ENCODE measurements around the gene MCUB. TPM values are rescaled to one million over a fixed set of nuclear protein-coding genes. Genes with fewer than 3 reads are reported as not detected.

MCUB gene
- total and polyA plus RNA-seq, 9 of the 15 experiments (the other 6 are each of a cell fraction or from before 2014, with no cell fraction given): 1.4 to 21.5 (median 5.4) TPM

GRCh38 chr4:109682875-109683274 lies 122.8 kb downstream of the MCUB start:
- Histone ChIP-seq H3K4me2 (ENCODE audit: insufficient read depth, low read length) (no peak overlapping the region), H3K27ac (ENCODE audit: extremely low read depth, low read depth, low read length) (no peak overlapping the region), H3K4me3 (no peak overlapping the region), H4K20me1 (replicated peaks; ENCODE audit: control insufficient read depth, insufficient read depth, low read length) (no peaks in the 10 kb centered on the region), H2AFZ (ENCODE audit: low read depth, low read length) (no peak overlapping the region), H3K4me1 (replicated peaks in 1 of 2; ENCODE audit: control insufficient read depth in 2 of 2, insufficient read depth in 2 of 2, low read length in 2 of 2) (no peaks in the 10 kb centered on the region), H3K79me2 (ENCODE audit: control insufficient read depth, insufficient read depth, low read length) (no peaks in the 10 kb centered on the region), H3K9me1 (ENCODE audit: control insufficient read depth, insufficient read depth, low read length) (no peaks in the 10 kb centered on the region), H3K27me3 (ENCODE audit: control insufficient read depth in 2 of 2, insufficient read depth in 2 of 2, low read length in 2 of 2) (no peaks in the 10 kb centered on the region), H3K9ac (ENCODE audit: insufficient read depth in 1 of 2, low read depth in 2 of 2, low read length in 2 of 2) (no peak overlapping the region), H3K9me3 (replicated peaks; ENCODE audit: control insufficient read depth, insufficient read depth, low read depth, low read length) (no peaks in the 10 kb centered on the region), H3K36me3 (ENCODE audit: control insufficient read depth, insufficient read depth, low read length) (no peaks in the 10 kb centered on the region)
- WGBS (ENCODE audit: insufficient coverage, low coverage, missing lambda C conversion rate): 82% methylated on average over 2 of the region's 2 CpGs
- intact Hi-C loops (cut with micrococcal nuclease) (no loop called here), in situ Hi-C loops (cut with MboI) (no loop called here)
- ChIA-PET POLR2A (no interaction called here), CTCF (ENCODE audit: low intra/inter-chr PET ratio) (no interaction called here)
- DNase-seq (ENCODE audit: extremely low read depth in 1 of 4, low spot score in 3 of 4): no peak
- no peak for ATAC-seq
- no TSS peak for BruUV-seq (replicated peaks)
- no peak for TF ChIP-seq CLOCK (CRISPR knock-in tag; IDR thresholded peaks at IDR 0.05; ENCODE audit: borderline replicate concordance)
- TF ChIP-seq BRD9 (IDR thresholded peaks at IDR 0.05; ENCODE audit: low read depth, partially characterized antibody): no peak
- no peak for FAIRE-seq

- ATAC-seq (no peak), DNase-seq (ENCODE audit: extremely low read depth in 1 of 4, low spot score in 3 of 4) (no peak), FAIRE-seq (no peak)
- Histone ChIP-seq H3K4me2 (ENCODE audit: insufficient read depth, low read length) (no peak overlapping the region), H3K4me1 (replicated peaks in 1 of 2; ENCODE audit: control insufficient read depth in 2 of 2, insufficient read depth in 2 of 2, low read length in 2 of 2) (no peaks in the 10 kb centered on the region), H3K4me3 (no peak overlapping the region), H3K27ac (ENCODE audit: extremely low read depth, low read depth, low read length) (no peak overlapping the region), H3K79me2 (ENCODE audit: control insufficient read depth, insufficient read depth, low read length) (no peaks in the 10 kb centered on the region), H3K27me3 (ENCODE audit: control insufficient read depth in 2 of 2, insufficient read depth in 2 of 2, low read length in 2 of 2) (no peaks in the 10 kb centered on the region), H3K9me3 (replicated peaks; ENCODE audit: control insufficient read depth, insufficient read depth, low read depth, low read length) (no peaks in the 10 kb centered on the region), H3K9ac (ENCODE audit: insufficient read depth in 1 of 2, low read depth in 2 of 2, low read length in 2 of 2) (no peak overlapping the region), H4K20me1 (replicated peaks; ENCODE audit: control insufficient read depth, insufficient read depth, low read length) (no peaks in the 10 kb centered on the region), H3K36me3 (ENCODE audit: control insufficient read depth, insufficient read depth, low read length) (no peaks in the 10 kb centered on the region), H3K9me1 (ENCODE audit: control insufficient read depth, insufficient read depth, low read length) (no peaks in the 10 kb centered on the region), H2AFZ (ENCODE audit: low read depth, low read length) (no peak overlapping the region)
- intact Hi-C loops (cut with micrococcal nuclease): no loop called here
- BruUV-seq (replicated peaks): no TSS peak
- in situ Hi-C loops (cut with MboI): no loop called here
- 29% methylated on average over 2 of the region's 6 CpGs for WGBS (ENCODE audit: insufficient coverage, low coverage, missing lambda C conversion rate)
- POLR2A ChIA-PET: no interaction called here
- CTCF ChIA-PET (ENCODE audit: low intra/inter-chr PET ratio): no interaction called here
- TF ChIP-seq BRCA1 (IDR thresholded peaks at IDR 0.05) (no peak), BRCA1 (CRISPR knock-in tag; IDR thresholded peaks at IDR 0.05) (no peak), TEAD2 (tag; IDR thresholded peaks at IDR 0.05) (no peak), SPI1 (IDR thresholded peaks at IDR 0.05; ENCODE audit: borderline replicate concordance, low read depth, low read length) (peak; percentile 45; the same call in 1 of the 2 replicates), ZNF124 (CRISPR knock-in tag; IDR thresholded peaks at IDR 0.05) (no peak), TFAP4 (CRISPR knock-in tag; IDR thresholded peaks at IDR 0.05; ENCODE audit: borderline replicate concordance) (no peak), MCM5 (IDR thresholded peaks at IDR 0.05; ENCODE audit: low read depth) (no peak), FIP1L1 (IDR thresholded peaks at IDR 0.05; ENCODE audit: low read depth, low read length, poor library complexity, severe bottlenecking) (no peak), RAD21 (CRISPR knock-in tag; conservative IDR thresholded peaks at IDR 0.05 in 1 of 2, IDR thresholded peaks at IDR 0.05 in 1 of 2) (no peak)
Measured at GRCh38 chr4:109683621-109684253, 123.7 kb downstream of the MCUB start.
